Tibial nerve (tissue), 4 donors: Measurements from ENCODE around the gene CEP170B. TPM values are rescaled to one million over a fixed set of nuclear protein-coding genes. Genes with fewer than 3 reads are reported as not detected.
"Not testable (repeated sequence)": the region's sequence is repeated elsewhere in the genome, so short reads cannot be mapped to it uniquely, and the experiment has no call there.

Experiments used
- DNase-seq, 2 donors: peaks; one replicate each; pipeline ENCODE4 v3.0.0-alpha.2; 2019; ENCODE audit warnings: low spot score in 2 of 2
- H3K27ac ChIP-seq, 4 donors: fragments of 200-600 bp; sonication (generic) in 3 of 4; one replicate each; pipeline ENCODE4 v1.5.1; 2017 to 2019; ENCODE audit warnings: mild to moderate bottlenecking in 1 of 4
- H3K27me3 ChIP-seq, 2 donors: fragments of 200-600 bp; sonication (generic) in 1 of 2; one replicate each; pipeline versions ENCODE4 v1.5.1 to v1.6.0; 2017 to 2019
- H3K36me3 ChIP-seq, 3 donors: fragments of 200-600 bp; sonication (generic); one replicate each; pipeline ENCODE4 v1.5.1; 2018 to 2019
- H3K4me1 ChIP-seq, 4 donors: fragments of 200-600 bp; sonication (generic) in 3 of 4; one replicate each; pipeline ENCODE4 v1.5.1; 2017 to 2019
- H3K4me3 ChIP-seq, 4 donors: fragments of 200-600 bp; sonication (generic) in 3 of 4; one replicate each; pipeline ENCODE4 v1.5.1; 2017 to 2019; ENCODE audit warnings: mild to moderate bottlenecking in 1 of 4, moderate library complexity in 1 of 4
- H3K9me3 ChIP-seq, 4 donors: fragments of 200-600 bp; sonication (generic) in 3 of 4; one replicate each; pipeline ENCODE4 v1.5.1; 2017 to 2019
- EP300 ChIP-seq, 2 donors: sonication (generic); formaldehyde crosslinking; IDR thresholded peaks; one replicate each; pipeline ENCODE4 v1.6.1; 2017; ENCODE audit warnings: antibody characterized with exemption in 2 of 2, mild to moderate bottlenecking in 1 of 2
- POLR2A ChIP-seq, 2 donors: fragments of 450-650 bp; IDR thresholded peaks; one replicate each; pipeline ENCODE4 v1.6.1; 2017; ENCODE audit warnings: antibody characterized with exemption in 2 of 2, mild to moderate bottlenecking in 2 of 2, moderate library complexity in 2 of 2
- WGBS, 2 donors: methylation state at CpG; one replicate each; pipeline ENCODE4 v1.1.5; 2018; 5-methylcytosine and 5-hydroxymethylcytosine counted together
- total RNA-seq, 4 donors: library from RNA; depleted of rRNA; stranded (reverse); fragments of >200 nt; gene quantifications; one replicate each; pipeline ENCODE4 v1.1.0, GENCODE V29; 2016
- TF ChIP-seq, protein P1 (sequence below), 5 experiments: fragments of 200-600 bp in 3 of 5; fragments of 450-650 bp in 2 of 5; sonication (generic) in 3 of 5; IDR thresholded peaks; one replicate each; pipeline ENCODE4 v1.5.1; 2016 to 2019; ENCODE audit warnings: antibody characterized with exemption in 5 of 5, mild to moderate bottlenecking in 3 of 5, moderate library complexity in 2 of 5

CEP170B gene
- total RNA-seq, 4 donors from 2014 or later, result 10.1 to 36.3 (median 13.0) TPM

DNA sequence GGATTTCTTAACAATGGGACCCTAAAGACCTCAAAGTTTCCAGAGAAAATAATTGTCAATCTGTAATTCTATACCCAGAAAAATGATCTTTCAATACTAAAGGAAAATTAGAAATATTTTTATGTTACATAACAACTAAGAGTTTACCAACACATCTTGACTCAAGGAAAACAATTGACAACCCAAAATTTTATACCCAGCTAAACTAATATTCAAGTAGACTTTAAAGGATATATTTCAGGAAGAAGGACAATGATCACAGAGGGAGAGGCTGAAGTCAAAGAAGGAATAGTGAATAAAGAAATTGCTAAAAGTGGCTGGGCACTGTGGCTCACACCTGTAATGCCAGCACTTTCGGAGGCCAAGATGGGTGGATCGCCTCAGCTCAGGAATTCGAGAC, 47.0 kb downstream of the CEP170B start:
- Histone ChIP-seq H3K9me3 (peaks cover 0 to 23% (median 2%) of the 10 kb centered on the region in 4 donors), H3K4me3 (no peak overlapping the region), H3K27ac (no peak overlapping the region), H3K36me3 (no peaks in the 10 kb centered on the region), H3K4me1 (no peaks in the 10 kb centered on the region), H3K27me3 (no peaks in the 10 kb centered on the region)
- 88 to 90% methylated on average over 3 of the region's 3 CpGs for WGBS, 2 donors
- TF ChIP-seq, protein P1, sequence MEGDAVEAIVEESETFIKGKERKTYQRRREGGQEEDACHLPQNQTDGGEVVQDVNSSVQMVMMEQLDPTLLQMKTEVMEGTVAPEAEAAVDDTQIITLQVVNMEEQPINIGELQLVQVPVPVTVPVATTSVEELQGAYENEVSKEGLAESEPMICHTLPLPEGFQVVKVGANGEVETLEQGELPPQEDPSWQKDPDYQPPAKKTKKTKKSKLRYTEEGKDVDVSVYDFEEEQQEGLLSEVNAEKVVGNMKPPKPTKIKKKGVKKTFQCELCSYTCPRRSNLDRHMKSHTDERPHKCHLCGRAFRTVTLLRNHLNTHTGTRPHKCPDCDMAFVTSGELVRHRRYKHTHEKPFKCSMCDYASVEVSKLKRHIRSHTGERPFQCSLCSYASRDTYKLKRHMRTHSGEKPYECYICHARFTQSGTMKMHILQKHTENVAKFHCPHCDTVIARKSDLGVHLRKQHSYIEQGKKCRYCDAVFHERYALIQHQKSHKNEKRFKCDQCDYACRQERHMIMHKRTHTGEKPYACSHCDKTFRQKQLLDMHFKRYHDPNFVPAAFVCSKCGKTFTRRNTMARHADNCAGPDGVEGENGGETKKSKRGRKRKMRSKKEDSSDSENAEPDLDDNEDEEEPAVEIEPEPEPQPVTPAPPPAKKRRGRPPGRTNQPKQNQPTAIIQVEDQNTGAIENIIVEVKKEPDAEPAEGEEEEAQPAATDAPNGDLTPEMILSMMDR (IDR thresholded peaks at IDR 0.05), result no peak
- no peak for TF ChIP-seq POLR2A (IDR thresholded peaks at IDR 0.05)
- TF ChIP-seq EP300 (IDR thresholded peaks at IDR 0.05), result no peak
- DNase-seq, result no peak

DNA sequence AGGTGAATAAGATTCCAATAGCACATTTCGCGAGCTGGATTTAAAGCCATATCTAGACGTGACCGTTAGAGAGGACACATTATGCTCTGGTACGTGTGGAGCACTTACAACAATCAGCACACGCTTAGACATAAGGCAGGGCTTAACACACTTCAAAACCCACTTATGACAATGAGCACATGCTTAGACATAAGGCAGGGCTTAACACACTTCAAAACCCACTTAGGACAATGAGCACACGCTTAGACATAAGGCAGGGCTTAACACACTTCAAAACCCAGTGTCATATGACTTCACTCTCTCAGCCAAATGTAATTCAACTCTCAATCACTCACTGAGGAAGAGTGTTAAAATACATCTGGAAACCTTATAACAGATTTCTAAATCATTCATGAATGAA, 48.4 kb downstream of the CEP170B start:
- TF ChIP-seq, protein P1 (IDR thresholded peaks at IDR 0.05), result no peak
- TF ChIP-seq POLR2A (IDR thresholded peaks at IDR 0.05), result no peak
- no peak for TF ChIP-seq EP300 (IDR thresholded peaks at IDR 0.05)
- H3K36me3 ChIP-seq, result no peaks in the 10 kb centered on the region
- H3K27me3 ChIP-seq, result no peaks in the 10 kb centered on the region
- no peak overlapping the region for H3K27ac ChIP-seq
- H3K9me3 ChIP-seq, result peaks cover 0 to 20% (median 2%) of the 10 kb centered on the region in 4 donors
- 79 to 83% methylated on average over 7 of the region's 7 CpGs for WGBS, 2 donors
- no peak for DNase-seq
- H3K4me1 ChIP-seq, result no peaks in the 10 kb centered on the region
- no peak overlapping the region for H3K4me3 ChIP-seq

DNA sequence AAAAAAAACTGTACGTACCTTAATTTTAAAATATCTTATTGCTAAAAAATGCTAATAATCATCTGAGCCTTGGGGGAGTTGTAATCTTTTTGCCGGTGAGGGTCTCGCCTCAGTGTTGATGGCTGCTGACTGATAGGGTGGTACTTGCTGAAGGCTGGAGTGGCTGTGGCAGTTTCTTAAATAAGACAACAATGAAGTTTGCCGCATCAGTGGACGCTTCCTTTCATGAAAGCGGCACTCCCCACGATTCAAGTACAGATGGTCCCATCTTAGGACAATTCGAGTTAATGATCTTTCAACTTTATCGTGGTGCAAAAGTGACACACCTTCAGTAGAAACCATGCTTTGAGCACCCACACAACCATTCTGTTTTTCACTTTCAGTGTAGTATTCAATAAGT, 52.0 kb downstream of the CEP170B start:
- H3K27ac ChIP-seq, result no peak overlapping the region
- TF ChIP-seq POLR2A (IDR thresholded peaks at IDR 0.05), result no peak
- TF ChIP-seq, protein P1 (IDR thresholded peaks at IDR 0.05), result no peak
- no peak for TF ChIP-seq EP300 (IDR thresholded peaks at IDR 0.05)
- H3K4me1 ChIP-seq, result no peaks in the 10 kb centered on the region
- no peaks in the 10 kb centered on the region for H3K36me3 ChIP-seq
- peaks cover 0 to 9% (median 1%) of the 10 kb centered on the region in 4 donors for H3K9me3 ChIP-seq
- no peak for DNase-seq
- no peaks in the 10 kb centered on the region for H3K27me3 ChIP-seq
- 90 to 93% methylated on average over 9 of the region's 9 CpGs for WGBS, 2 donors
- no peak overlapping the region for H3K4me3 ChIP-seq

DNA sequence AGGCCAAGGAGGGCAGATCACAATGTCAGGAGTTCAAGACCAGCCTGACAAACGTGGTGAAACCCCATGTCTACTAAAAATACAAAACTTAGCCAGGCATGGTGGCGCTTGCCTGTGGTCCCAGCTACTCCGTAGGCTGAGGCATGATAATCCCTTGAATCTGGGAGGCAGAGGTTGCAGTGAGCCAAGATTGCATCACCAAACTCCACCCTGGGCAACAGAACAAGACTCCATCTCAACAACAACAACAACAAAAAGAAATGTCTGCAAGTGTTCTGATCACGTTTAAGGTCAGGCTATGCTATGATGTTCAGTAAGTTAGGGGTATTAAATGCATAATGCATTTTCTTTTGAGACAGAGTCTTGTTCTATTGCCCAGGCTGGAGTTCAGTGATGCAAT, 52.9 kb downstream of the CEP170B start:
- DNase-seq, result no peak
- Histone ChIP-seq H3K36me3 (no peaks in the 10 kb centered on the region), H3K27me3 (no peaks in the 10 kb centered on the region), H3K4me1 (no peaks in the 10 kb centered on the region), H3K27ac (no peak overlapping the region), H3K4me3 (no peak overlapping the region), H3K9me3 (peaks cover 0 to under 1% (median 0%) of the 10 kb centered on the region in 4 donors)
- WGBS, 2 donors, result 52 to 57% methylated on average over 4 of the region's 4 CpGs
- TF ChIP-seq, protein P1 (IDR thresholded peaks at IDR 0.05), result no peak
- no peak for TF ChIP-seq POLR2A (IDR thresholded peaks at IDR 0.05)
- no peak for TF ChIP-seq EP300 (IDR thresholded peaks at IDR 0.05)

DNA sequence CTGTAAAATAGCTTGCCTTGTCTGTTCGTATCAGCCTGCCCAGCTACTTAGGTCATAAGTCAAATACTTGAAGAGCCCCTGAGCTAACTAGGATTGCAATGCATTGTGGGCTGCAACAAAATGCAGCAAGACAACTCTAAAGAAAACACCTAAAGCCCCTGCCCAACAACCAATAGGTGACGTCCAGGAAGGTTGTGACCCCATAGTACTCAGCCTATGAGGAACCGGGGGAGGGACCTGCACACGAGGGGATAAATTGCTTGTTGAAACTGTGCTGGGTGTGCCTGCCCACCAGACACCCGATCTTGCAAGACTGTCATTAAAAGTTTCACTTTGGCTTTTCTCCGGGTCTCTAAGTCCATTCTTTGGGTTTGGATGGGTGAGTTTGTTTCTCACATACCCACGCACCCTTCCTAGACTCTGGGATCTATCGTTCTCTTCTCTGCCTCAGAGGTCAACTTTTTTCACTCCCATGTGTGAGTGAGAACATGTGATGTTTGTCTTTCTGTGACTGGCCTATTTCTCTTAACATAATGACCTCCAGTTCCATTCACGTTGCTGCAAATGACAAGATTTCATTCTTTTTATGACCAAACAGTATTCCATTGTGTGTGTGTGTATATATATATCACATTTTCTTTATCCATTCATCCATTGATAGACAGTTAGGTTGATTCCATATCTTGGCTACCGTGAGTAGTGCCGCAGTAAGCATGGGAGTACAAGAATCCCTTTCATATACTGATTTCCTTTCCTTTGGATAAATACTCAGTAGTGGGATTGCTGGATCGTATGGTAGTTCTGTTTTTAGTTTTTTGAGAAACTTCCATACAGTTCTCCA, 54.3 kb downstream of the CEP170B start:
- WGBS, 2 donors, result 38 to 48% methylated on average over 12 of the region's 12 CpGs

More for the DNA sequence above, 54.3 kb downstream of the CEP170B start:
- H3K27ac ChIP-seq, H3K36me3 ChIP-seq, H3K4me1 ChIP-seq, H3K9me3 ChIP-seq, H3K27me3 ChIP-seq, DNase-seq, H3K4me3 ChIP-seq: not testable (repeated sequence)
